GM11168 (cell line): ENCODE results near the gene UBE2H.

ENCODE experiments used
- in situ Hi-C: fragments of 300-500 bp; cut with MboI; formaldehyde crosslinking; loops from one replicate; pipeline ENCODE4 v1.12.0; 2022; ENCODE audit warnings: low sequenced_read_pairs; ENCODE audit not compliant: unreplicated experiment

The UBE2H gene

GRCh38 chr7:129780974-129781927, 171.5 kb downstream of the UBE2H start:
- in situ Hi-C loops = no loop called here
